IMR-90 (cell line): ENCODE measurements around the gene ERBB4. TPM values are rescaled to one million over a fixed set of nuclear protein-coding genes. Genes with fewer than 3 reads are reported as not detected.

Experiments
- ATAC-seq: fragments of 200-7000 bp; cut with Tn5 transposase; 2 replicates; pipeline ENCODE4 v1.9.1; 2020; ENCODE audit warnings: low read depth, mild to moderate bottlenecking, moderate library complexity
- BruUV-seq: library from RNA; stranded (reverse); fragments of 400-500 nt; replicated peaks from 2 replicates; lab custom pipeline; 2021; lab: Mats Ljungman, UMichigan
- CTCF ChIA-PET: fragments of 300-600 bp; formaldehyde crosslinking; extraction: SDS; loops from one replicate; lab custom pipeline; 2021; ENCODE audit warnings: antibody characterized with exemption; lab: Yijun Ruan, JAX
- POLR2A ChIA-PET: fragments of 300-600 bp; sonication (Branson Sonifier 250); formaldehyde crosslinking; loops from one replicate; lab custom pipeline; 2022; ENCODE audit warnings: antibody characterized with exemption; ENCODE audit not compliant: unreplicated experiment; lab: Charles Lee
- DNase-seq: peaks from one replicate; pipeline ENCODE4 v3.0.0; 2013
- H2AFZ ChIP-seq: replicated peaks from 2 replicates; pipeline ENCODE3; 2013; ENCODE audit warnings: low read length, mild to moderate bottlenecking; ENCODE audit not compliant: poor library complexity
- H2AK5ac ChIP-seq: 2 replicates; pipeline ENCODE4 v1.6.1; 2013; ENCODE audit warnings: low read depth, low read length, inconsistent platforms
- H2AK9ac ChIP-seq: replicated peaks from 2 replicates; pipeline ENCODE3; 2013; ENCODE audit warnings: mild to moderate bottlenecking, low read depth, low read length, moderate library complexity; ENCODE audit not compliant: poor library complexity
- H2BK120ac ChIP-seq: 2 replicates; pipeline ENCODE4 v1.6.1; 2013; ENCODE audit warnings: low read depth, low read length, inconsistent platforms
- H2BK15ac ChIP-seq: 3 replicates; pipeline ENCODE4 v1.6.1; 2013; ENCODE audit warnings: low read depth, low read length, inconsistent platforms
- H2BK20ac ChIP-seq: 2 replicates; pipeline ENCODE4 v1.6.1; 2013; ENCODE audit warnings: low read depth, mild to moderate bottlenecking, inconsistent platforms, low read length, moderate library complexity
- H2BK5ac ChIP-seq: 2 replicates; pipeline ENCODE4 v1.6.1; 2013; ENCODE audit warnings: mild to moderate bottlenecking, low read depth, low read length, inconsistent platforms; ENCODE audit not compliant: poor library complexity, severe bottlenecking
- H3K14ac ChIP-seq: replicated peaks from 2 replicates; pipeline ENCODE4 v1.6.1; 2013; ENCODE audit warnings: low read depth, low read length, inconsistent platforms
- H3K18ac ChIP-seq: 2 replicates; pipeline ENCODE4 v1.6.1; 2013; ENCODE audit warnings: low read depth, low read length, control low read depth
- H3K23ac ChIP-seq: 2 replicates; pipeline ENCODE4 v1.6.1; 2013; ENCODE audit warnings: low read depth, low read length, inconsistent platforms
- H3K27ac ChIP-seq: 2 replicates; pipeline ENCODE4 v1.5.1; 2013; ENCODE audit warnings: mild to moderate bottlenecking, control low read depth, low read length; ENCODE audit not compliant: insufficient read depth
- H3K27me3 ChIP-seq: 2 replicates; pipeline ENCODE4 v1.6.1; 2013; ENCODE audit warnings: low read length; ENCODE audit not compliant: control insufficient read depth, insufficient read depth
- H3K36me3 ChIP-seq: 2 replicates; pipeline ENCODE4 v1.6.1; 2013; ENCODE audit warnings: low read length, mixed read lengths; ENCODE audit not compliant: control insufficient read depth, insufficient read depth
- H3K4ac ChIP-seq: 2 replicates; pipeline ENCODE4 v1.6.1; 2013; ENCODE audit warnings: low read depth, low read length, inconsistent platforms
- H3K4me1 ChIP-seq: 2 replicates; pipeline ENCODE4 v1.6.1; 2013; ENCODE audit warnings: low read length, mixed read lengths; ENCODE audit not compliant: control insufficient read depth, insufficient read depth
- H3K4me2 ChIP-seq: 2 replicates; pipeline ENCODE4 v1.6.1; 2013; ENCODE audit warnings: low read depth, mild to moderate bottlenecking, control low read depth, low read length, moderate library complexity
- H3K4me3 ChIP-seq: 2 replicates; pipeline ENCODE4 v1.5.1; 2013; ENCODE audit warnings: low read depth, mild to moderate bottlenecking, control low read depth, low read length, moderate library complexity; ENCODE audit not compliant: insufficient read depth
- H3K56ac ChIP-seq: 2 replicates; pipeline ENCODE4 v1.6.1; 2013; ENCODE audit warnings: low read length, inconsistent platforms; ENCODE audit not compliant: insufficient read depth; ENCODE audit errors: extremely low read depth
- H3K79me1 ChIP-seq, 2 experiments: 2 replicates each; pipeline ENCODE4 v1.6.1; 2013; ENCODE audit warnings: low read length in 2 of 2, inconsistent platforms in 1 of 2, low read depth in 1 of 2
- H3K9ac ChIP-seq: 2 replicates; pipeline ENCODE4 v1.6.1; 2013; ENCODE audit warnings: low read depth, low read length, control low read depth
- H3K9me1 ChIP-seq: 2 replicates; pipeline ENCODE4 v1.6.1; 2013; ENCODE audit warnings: low read length, inconsistent platforms; ENCODE audit not compliant: insufficient read depth
- H3K9me3 ChIP-seq: 2 replicates; pipeline ENCODE4 v1.6.1; 2013; ENCODE audit warnings: low read length; ENCODE audit not compliant: control insufficient read depth, insufficient read depth
- H4K20me1 ChIP-seq: 2 replicates; pipeline ENCODE4 v1.6.1; 2013; ENCODE audit warnings: low read length, inconsistent platforms; ENCODE audit not compliant: insufficient read depth
- H4K5ac ChIP-seq: 2 replicates; pipeline ENCODE4 v1.6.1; 2013; ENCODE audit warnings: mild to moderate bottlenecking, low read depth, low read length, control low read depth
- H4K8ac ChIP-seq, 2 experiments: 2 replicates each; pipeline ENCODE4 v1.6.1; 2013; ENCODE audit warnings: low read depth in 2 of 2, low read length in 2 of 2, control low read depth in 1 of 2, inconsistent platforms in 1 of 2
- H4K91ac ChIP-seq: 2 replicates; pipeline ENCODE4 v1.6.1; 2013; ENCODE audit warnings: low read depth, low read length, inconsistent platforms; ENCODE audit not compliant: insufficient read depth
- BHLHE40 ChIP-seq: fragments of 150-350 bp; IDR thresholded peaks from 2 replicates; pipeline ENCODE4 v1.6.1; 2016; ENCODE audit warnings: mild to moderate bottlenecking, low read depth, low read length
- MXI1 ChIP-seq: IDR thresholded peaks from 2 replicates; pipeline ENCODE4 v1.6.1; 2012; ENCODE audit warnings: low read depth, mild to moderate bottlenecking, low read length, moderate library complexity, borderline replicate concordance
- WGBS, 2 experiments: methylation state at CpG; one replicate each; pipeline versions ENCODE4 v1.1.5 to v1.1.7; 2013; ENCODE audit warnings: missing lambda C conversion rate in 2 of 2; ENCODE audit not compliant: insufficient read length in 1 of 2; ENCODE audit errors: extremely low coverage in 2 of 2; 5-methylcytosine and 5-hydroxymethylcytosine counted together
- dilution Hi-C: fragments of 300-500 bp; cut with HindIII; formaldehyde crosslinking; loops from one replicate; pipeline ENCODE4 v1.14.3; 2018; ENCODE audit warnings: low sequenced_read_pairs; ENCODE audit not compliant: unreplicated experiment
- in situ Hi-C: fragments of 300-500 bp; cut with MboI; formaldehyde crosslinking; loops from 3 replicates; pipeline ENCODE4 v1.14.3; 2019; ENCODE audit warnings: low sequenced_read_pairs, inconsistent platforms, mixed read lengths
- intact Hi-C: fragments of 100-400 bp; cut with micrococcal nuclease; formaldehyde crosslinking; loops from 2 replicates; pipeline ENCODE4 v1.10.0; 2022
- polyA plus RNA-seq, 3 experiments: library from polyadenylated mRNA; depleted of rRNA; stranded (reverse); fragments of >200 nt; gene quantifications; 2 replicates each; pipeline ENCODE4 v1.2.3, GENCODE V29; 2012; ENCODE audit warnings: low replicate concordance in 1 of 3
- total RNA-seq: library from RNA; depleted of rRNA; stranded (reverse); fragments of >200 nt; gene quantifications from 2 replicates; pipeline ENCODE4 v1.2.3, GENCODE V29; 2012

ERBB4 gene
- total and polyA plus RNA-seq, 2 of the 4 experiments (the other 2 are of a cell fraction): not detected

DNA sequence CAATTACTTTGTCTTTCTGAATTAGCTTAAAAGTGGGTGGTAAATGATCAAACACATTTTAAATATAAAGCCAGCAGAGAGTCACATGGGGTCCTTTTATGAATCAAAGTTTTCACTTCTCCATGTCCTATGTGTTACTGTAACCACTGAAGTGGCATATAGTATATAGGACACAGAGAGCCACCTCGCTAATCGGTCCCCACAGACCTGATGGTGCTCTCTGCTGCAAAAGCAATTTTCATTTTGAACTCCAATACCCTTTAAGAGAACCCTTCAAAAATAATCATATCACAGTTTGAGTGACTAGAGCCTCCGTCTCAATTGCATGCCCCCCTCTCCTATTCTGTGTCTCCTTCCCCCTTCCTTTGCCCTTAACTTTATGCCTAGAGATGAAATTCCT lies 272.8 kb downstream of the ERBB4 start:
- H3K4me1 ChIP-seq: no peaks in the 10 kb centered on the region
- H3K56ac ChIP-seq: no peak overlapping the region
- no peak overlapping the region for H3K14ac ChIP-seq
- H3K36me3 ChIP-seq: no peaks in the 10 kb centered on the region
- no peak overlapping the region for H2BK120ac ChIP-seq
- no peaks in the 10 kb centered on the region for H3K79me1 ChIP-seq
- intact Hi-C loops (no loop called here), in situ Hi-C loops (no loop called here), dilution Hi-C loops (no loop called here)
- no peak overlapping the region for H3K4me3 ChIP-seq
- ChIA-PET CTCF (interaction anchor here (0.6 kb wide), 1 partner anchor 677 kb away, joined by 3 read pairs; no protein-coding TSS in a partner anchor), POLR2A (no interaction called here)
- H4K91ac ChIP-seq: no peak overlapping the region
- H2BK15ac ChIP-seq: no peak overlapping the region
- no peaks in the 10 kb centered on the region for H3K9me1 ChIP-seq
- H3K23ac ChIP-seq: no peak overlapping the region
- no peak overlapping the region for H3K27ac ChIP-seq
- H3K9me3 ChIP-seq: no peaks in the 10 kb centered on the region; the same call in 1 of the 2 replicates
- no peak overlapping the region for H3K4ac ChIP-seq
- H3K9ac ChIP-seq: no peak overlapping the region
- H2AK5ac ChIP-seq: no peak overlapping the region
- no peak overlapping the region for H3K18ac ChIP-seq
- H3K27me3 ChIP-seq: no peaks in the 10 kb centered on the region
- no peak overlapping the region for H4K5ac ChIP-seq
- no CpG with 5 or more reads among the region's 3 CpGs for WGBS, 2 experiments
- H2BK5ac ChIP-seq: no peak overlapping the region
- H2BK20ac ChIP-seq: no peak overlapping the region
- ATAC-seq: no peak
- TF ChIP-seq BHLHE40: no peak
- no peak for TF ChIP-seq MXI1
- no peak overlapping the region for H4K8ac ChIP-seq
- no peak overlapping the region for H3K4me2 ChIP-seq
- no peak for DNase-seq
- H2AK9ac ChIP-seq: no peak overlapping the region
- BruUV-seq: no TSS peak
- no peak overlapping the region for H2AFZ ChIP-seq
- no peaks in the 10 kb centered on the region for H4K20me1 ChIP-seq
